ENCODE measurements around the gene PRKAR1B. TPM values are rescaled to one million over a fixed set of nuclear protein-coding genes. Genes with fewer than 3 reads are reported as not detected.

The PRKAR1B gene
- total RNA-seq, 1 donor from 2014 or later: 16.5 TPM

- intact Hi-C loops (cut with DNase I): no loop called here
- DNase-seq (no peak), ATAC-seq (ENCODE audit: poor library complexity) (no peak)
Observed at GRCh38 chr7:577741-578370, 149.2 kb downstream of the PRKAR1B start.

GRCh38 chr7:577278-577665 is 149.8 kb downstream of the PRKAR1B start:
- DNase-seq (no peak), ATAC-seq (ENCODE audit: poor library complexity) (no peak)

GRCh38 chr7:576524-577277 is 150.4 kb downstream of the PRKAR1B start:
- DNase-seq (no peak), ATAC-seq (ENCODE audit: poor library complexity) (no peak)
- intact Hi-C loops (cut with DNase I): no loop called here

More at GRCh38 chr7:577278-577665, 149.8 kb downstream of the PRKAR1B start:
- intact Hi-C loops (cut with DNase I): no loop called here

- intact Hi-C loops (cut with DNase I): no loop called here
- ATAC-seq (ENCODE audit: poor library complexity) (no peak), DNase-seq (no peak)
Observed at GRCh38 chr7:575425-576366, 151.4 kb downstream of the PRKAR1B start.

GRCh38 chr7:574661-575395 is 152.3 kb downstream of the PRKAR1B start:
- ATAC-seq (ENCODE audit: poor library complexity) (no peak), DNase-seq (no peak)
- intact Hi-C loops (cut with DNase I): no loop called here

DNA sequence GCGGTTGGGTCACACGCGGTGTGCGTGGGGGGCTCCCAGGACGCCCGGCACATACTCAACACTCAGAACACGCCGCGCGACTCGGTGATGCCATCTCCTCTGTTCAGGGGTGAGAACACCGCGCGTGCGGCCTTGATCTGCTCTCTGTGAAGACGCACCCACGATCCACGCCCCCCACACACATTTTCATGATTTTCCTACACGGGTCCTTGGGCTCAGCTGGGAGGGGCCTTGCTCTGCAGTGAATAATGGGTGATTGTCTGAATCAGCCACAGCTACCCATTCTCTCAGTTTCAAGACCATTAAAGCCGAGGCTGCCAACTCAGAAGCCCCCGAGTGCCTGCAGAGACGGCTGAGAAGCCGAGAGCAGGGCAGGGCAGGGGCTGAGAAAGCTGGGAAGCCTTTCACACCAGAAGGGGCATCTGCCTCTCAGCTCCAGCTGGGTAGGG is 153.1 kb downstream of the PRKAR1B start:
- intact Hi-C loops (cut with DNase I): no loop called here
- ATAC-seq (ENCODE audit: poor library complexity) (no peak), DNase-seq (no peak)

DNA sequence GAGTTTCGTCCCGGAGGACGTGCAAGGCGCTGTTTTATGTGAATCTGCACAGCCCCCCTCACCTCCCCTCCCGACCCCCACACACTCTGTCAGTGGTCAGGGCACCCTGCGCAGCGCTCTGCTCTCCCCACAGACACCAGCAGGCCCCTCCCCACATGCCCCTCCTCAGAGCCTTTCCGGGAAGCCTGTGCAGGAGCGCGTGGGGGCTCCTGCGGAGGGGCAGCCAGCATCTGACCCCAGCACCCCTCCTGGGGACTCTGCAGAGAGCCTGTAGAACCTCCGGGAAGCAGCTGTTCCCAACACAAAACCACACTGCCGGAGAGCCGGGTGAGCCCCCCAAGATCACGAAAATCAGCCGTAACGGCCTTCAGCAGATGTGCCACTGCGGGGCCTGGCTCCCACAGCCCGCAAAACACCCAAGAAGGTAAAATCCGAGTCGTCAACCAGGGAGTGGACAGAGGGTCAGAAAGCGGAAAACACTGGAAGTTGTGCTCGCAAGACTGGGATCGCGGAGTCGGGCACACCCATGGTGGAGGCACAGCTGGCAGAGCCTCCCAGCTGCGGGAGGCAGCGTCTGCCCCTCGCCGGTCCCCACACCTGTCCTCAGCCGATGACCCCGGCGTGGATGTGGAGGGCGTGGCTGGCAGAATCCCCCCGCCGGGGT is 153.7 kb downstream of the PRKAR1B start:
- ATAC-seq (ENCODE audit: poor library complexity) (no peak), DNase-seq (no peak)

GRCh38 chr7:572416-573268 is 154.4 kb downstream of the PRKAR1B start:
- no peak for DNase-seq
- intact Hi-C loops (cut with DNase I): no loop called here

More for the DNA sequence above, 153.7 kb downstream of the PRKAR1B start:
- intact Hi-C loops (cut with DNase I): no loop called here

DNA sequence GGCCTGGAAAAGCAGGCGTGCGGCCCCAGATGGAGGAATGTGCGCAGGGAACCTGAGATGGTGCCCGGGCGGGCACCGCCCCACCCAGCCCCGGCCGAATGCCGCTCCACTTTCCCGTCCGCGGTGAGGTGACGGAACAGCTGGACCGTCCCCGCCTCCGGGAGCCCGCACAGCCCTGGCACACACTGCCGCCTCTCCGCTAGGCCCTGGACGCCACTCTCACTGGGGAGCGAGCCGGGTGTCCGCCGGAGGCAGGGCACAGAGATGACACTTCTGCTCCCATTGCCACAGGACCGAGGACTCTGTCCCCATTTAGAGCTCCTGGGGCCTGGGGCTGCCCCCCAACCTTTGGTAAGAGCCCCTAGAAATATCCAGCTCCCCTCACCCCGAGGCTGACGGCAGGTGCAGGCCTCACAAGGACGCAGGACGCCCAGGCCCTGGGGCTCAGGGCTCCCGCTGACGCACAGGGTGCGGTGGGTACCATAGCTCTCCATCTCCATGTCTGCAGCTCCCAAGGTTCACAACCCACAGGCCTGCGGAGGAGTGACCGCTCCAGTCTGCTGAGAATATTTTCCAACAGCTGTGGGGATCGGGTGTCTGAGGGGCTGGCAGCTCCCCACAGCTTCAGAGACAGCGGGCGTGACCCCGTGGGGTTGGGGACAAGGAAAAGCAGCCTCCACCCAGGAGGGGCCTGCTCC is 155.2 kb downstream of the PRKAR1B start:
- no peak for DNase-seq
- ATAC-seq (ENCODE audit: poor library complexity): no peak
- intact Hi-C loops (cut with DNase I): no loop called here

More at GRCh38 chr7:572416-573268, 154.4 kb downstream of the PRKAR1B start:
- no peak for ATAC-seq (ENCODE audit: poor library complexity)

- ATAC-seq (ENCODE audit: poor library complexity) (no peak), DNase-seq (no peak)
- intact Hi-C loops (cut with DNase I): no loop called here
Observed at GRCh38 chr7:571096-571717, 155.9 kb downstream of the PRKAR1B start.

- DNase-seq: no peak
- intact Hi-C loops (cut with DNase I): no loop called here
- no peak for ATAC-seq (ENCODE audit: poor library complexity)
Observed at GRCh38 chr7:570801-571070, 156.3 kb downstream of the PRKAR1B start.

DNA sequence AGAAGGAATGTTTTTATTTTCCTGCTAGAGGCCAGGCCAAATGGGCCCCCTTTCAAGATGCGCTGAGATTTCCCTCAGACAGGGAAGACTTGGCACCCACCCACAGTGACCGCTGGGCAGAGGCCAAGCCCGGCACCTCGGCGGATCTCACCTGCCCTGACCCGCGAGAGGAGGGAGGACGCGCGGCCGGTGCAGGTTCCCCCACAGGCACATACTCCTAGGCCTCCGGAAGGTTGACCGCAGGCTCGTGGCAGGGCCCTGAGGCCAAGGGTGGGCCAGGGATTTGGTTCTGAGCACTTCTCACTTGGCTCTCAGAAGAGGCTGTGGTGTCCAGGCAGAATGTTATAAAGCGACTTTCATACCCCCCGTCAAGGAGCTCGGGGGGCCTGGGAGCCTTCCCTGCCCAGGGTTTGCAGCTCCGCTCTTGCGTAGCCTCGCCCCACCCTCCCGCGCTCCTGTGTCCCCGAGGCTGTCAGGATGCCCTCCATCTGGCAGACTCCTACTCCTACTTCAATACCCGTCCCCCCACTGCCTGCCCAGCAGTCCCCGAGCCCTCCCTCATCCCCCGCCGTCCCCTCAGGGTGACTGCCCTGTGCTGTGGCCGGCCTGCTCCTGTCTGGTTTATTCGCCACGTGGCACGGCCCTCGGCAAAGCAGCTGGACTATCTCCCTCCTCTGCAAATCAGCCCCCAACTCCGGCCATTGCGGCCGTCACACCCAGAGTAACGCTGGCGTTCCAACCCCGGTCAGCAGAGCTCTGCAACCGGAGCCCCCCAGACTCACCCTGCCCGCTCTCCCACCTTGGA is 156.9 kb downstream of the PRKAR1B start:
- no peak for DNase-seq
- intact Hi-C loops (cut with DNase I): no loop called here
- no peak for ATAC-seq (ENCODE audit: poor library complexity)

GRCh38 chr7:569071-569855 is 157.8 kb downstream of the PRKAR1B start:
- intact Hi-C loops (cut with DNase I): no loop called here
- ATAC-seq (ENCODE audit: poor library complexity) (no peak), DNase-seq (no peak)

GRCh38 chr7:568031-568951 is 158.8 kb downstream of the PRKAR1B start:
- intact Hi-C loops (cut with DNase I): no loop called here
- peak; percentile 73 for ATAC-seq (ENCODE audit: poor library complexity)

More at GRCh38 chr7:568031-568951, 158.8 kb downstream of the PRKAR1B start:
- DNase-seq: peak; percentile 60
